Neutrophil (primary cell): ENCODE data around the gene SPEF1.

Source experiments
- H3K27ac ChIP-seq: fragments of 200-600 bp; sonication (generic); 2 replicates; pipeline ENCODE4 v1.5.1; 2016; ENCODE audit warnings: mild to moderate bottlenecking, moderate library complexity
- H3K27me3 ChIP-seq: fragments of 200-600 bp; sonication (generic); 2 replicates; pipeline ENCODE4 v1.6.0; 2016; ENCODE audit warnings: mild to moderate bottlenecking
- H3K36me3 ChIP-seq: fragments of 200-600 bp; sonication (generic); 2 replicates; pipeline ENCODE4 v1.5.1; 2017
- H3K4me1 ChIP-seq, 2 experiments: fragments of 200-600 bp in 1 of 2; sonication (generic) in 1 of 2; 1 replicate in 1 of 2; 2 replicates in 1 of 2; pipeline versions ENCODE4 v1.5.1 to v1.6.1; 2013 to 2016; ENCODE audit warnings: low read depth in 1 of 2, low read length in 1 of 2, mild to moderate bottlenecking in 1 of 2, moderate library complexity in 1 of 2; ENCODE audit not compliant: control insufficient read depth in 1 of 2, insufficient read depth in 1 of 2
- H3K4me3 ChIP-seq, 2 experiments: fragments of 200-600 bp in 1 of 2; sonication (generic) in 1 of 2; 1 replicate in 1 of 2; 2 replicates in 1 of 2; pipeline ENCODE4 v1.5.1; 2013 to 2016; ENCODE audit warnings: low read depth in 1 of 2, low read length in 1 of 2, mild to moderate bottlenecking in 1 of 2, moderate library complexity in 1 of 2
- H3K9me3 ChIP-seq: fragments of 200-600 bp; sonication (generic); 2 replicates; pipeline ENCODE4 v1.5.1; 2016
- CTCF ChIP-seq: fragments of 200-600 bp; sonication (generic); IDR thresholded peaks from 2 replicates; pipeline ENCODE4 v1.5.1; 2016; ENCODE audit warnings: antibody characterized with exemption

The SPEF1 gene

GRCh38 chr20:3744806-3745685 lies 36.2 kb downstream of the SPEF1 start:
- H3K4me3 ChIP-seq, result peak overlapping the region; percentile 15 to 28
- H3K36me3 ChIP-seq, result no peaks in the 10 kb centered on the region
- peaks cover 8% of the 10 kb centered on the region in 2 experiments for H3K4me1 ChIP-seq
- H3K9me3 ChIP-seq, result no peaks in the 10 kb centered on the region
- peaks cover 27% of the 10 kb centered on the region for H3K27me3 ChIP-seq
- H3K27ac ChIP-seq, result no peak overlapping the region
- TF ChIP-seq CTCF, result no peak

GRCh38 chr20:3744037-3744436 lies 37.2 kb downstream of the SPEF1 start:
- H3K36me3 ChIP-seq, result no peaks in the 10 kb centered on the region
- no peak for TF ChIP-seq CTCF
- H3K4me1 ChIP-seq, result peaks cover 8% of the 10 kb centered on the region in 2 experiments
- H3K4me3 ChIP-seq, result no peak overlapping the region
- H3K27ac ChIP-seq, result no peak overlapping the region
- peaks cover 27% of the 10 kb centered on the region for H3K27me3 ChIP-seq
- H3K9me3 ChIP-seq, result no peaks in the 10 kb centered on the region

DNA sequence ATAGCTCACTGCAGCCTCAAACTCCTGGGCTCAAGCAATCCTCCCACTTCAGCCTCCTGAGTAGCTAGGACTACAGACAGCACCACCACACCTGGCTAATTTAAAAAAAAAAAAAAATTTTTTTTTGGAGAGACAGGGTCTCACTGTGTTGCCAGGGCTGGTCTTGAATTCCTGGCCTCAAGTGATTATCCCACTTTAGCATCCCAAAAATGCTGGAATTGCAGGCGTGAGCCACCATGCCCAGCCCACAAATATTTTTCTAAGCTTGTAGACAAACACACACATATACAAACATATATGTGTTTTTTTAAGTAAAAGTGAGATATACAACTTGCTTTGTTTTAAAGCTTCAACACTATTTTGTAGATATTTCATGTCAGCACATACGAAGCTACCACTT lies 38.0 kb downstream of the SPEF1 start:
- H3K4me1 ChIP-seq, result peaks cover 8% of the 10 kb centered on the region in 2 experiments
- H3K36me3 ChIP-seq, result no peaks in the 10 kb centered on the region
- peaks cover 27% of the 10 kb centered on the region for H3K27me3 ChIP-seq
- no peak overlapping the region for H3K27ac ChIP-seq
- no peak overlapping the region for H3K4me3 ChIP-seq
- no peaks in the 10 kb centered on the region for H3K9me3 ChIP-seq
- TF ChIP-seq CTCF, result no peak

- H3K27ac ChIP-seq, result no peak overlapping the region
- H3K9me3 ChIP-seq, result no peaks in the 10 kb centered on the region
- peaks cover 22% of the 10 kb centered on the region for H3K27me3 ChIP-seq
- H3K4me1 ChIP-seq, result peaks cover 8% of the 10 kb centered on the region in 2 experiments
- H3K36me3 ChIP-seq, result no peaks in the 10 kb centered on the region
- H3K4me3 ChIP-seq, result no peak overlapping the region
- TF ChIP-seq CTCF, result no peak
These were observed 39.3 kb downstream of the SPEF1 start for GRCh38 chr20:3741836-3742458.

- peaks cover 23% of the 10 kb centered on the region for H3K27me3 ChIP-seq
- no peaks in the 10 kb centered on the region for H3K9me3 ChIP-seq
These were observed 40.5 kb downstream of the SPEF1 start for GRCh38 chr20:3740615-3741301.

More at GRCh38 chr20:3740615-3741301, 40.5 kb downstream of the SPEF1 start:
- H3K27ac ChIP-seq, result no peak overlapping the region
- H3K36me3 ChIP-seq, result no peaks in the 10 kb centered on the region
- H3K4me1 ChIP-seq, result peaks cover 8% of the 10 kb centered on the region in 2 experiments
- no peak overlapping the region for H3K4me3 ChIP-seq
- TF ChIP-seq CTCF, result no peak
